ENCODE data around the gene WDR45B. TPM values are rescaled to one million over a fixed set of nuclear protein-coding genes. Genes with fewer than 3 reads are reported as not detected.

The WDR45B gene
- total and polyA plus RNA-seq, 2 experiments from 2014 or later, result 82.6 to 112 TPM

DNA sequence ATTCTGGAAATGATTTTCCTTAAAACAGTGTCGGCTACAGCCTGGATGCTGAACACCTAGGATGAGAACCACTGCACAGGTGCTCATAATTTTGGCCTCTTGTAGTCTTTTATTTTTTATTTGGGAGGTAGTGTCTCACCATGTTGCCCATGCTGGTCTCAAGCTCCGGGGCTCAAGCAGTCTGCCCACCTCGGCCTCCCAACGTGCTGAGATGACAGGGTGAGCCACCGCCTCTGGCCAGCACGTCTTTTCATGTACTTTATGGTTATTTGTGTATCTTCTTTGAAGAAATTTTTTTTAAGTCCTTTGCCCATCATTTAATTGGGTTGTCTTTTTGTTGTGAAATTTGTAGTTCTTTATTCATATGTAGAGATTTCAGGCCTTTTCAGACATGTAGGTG lies 58.0 kb downstream of the WDR45B start:
- Histone ChIP-seq H3K9me3 (ENCODE audit: low read depth) (no peaks in the 10 kb centered on the region), H3K36me3 (replicated peaks; ENCODE audit: insufficient read depth, low read depth) (no peaks in the 10 kb centered on the region), H4K20me1 (ENCODE audit: insufficient read depth, poor library complexity, severe bottlenecking) (no peaks in the 10 kb centered on the region), H3K4me2 (no peak overlapping the region), H3K27me3 (no peaks in the 10 kb centered on the region), H3K27ac (no peak overlapping the region), H3K79me2 (peaks cover 22% of the 10 kb centered on the region), H3K4me1 (ENCODE audit: insufficient read depth) (peaks cover 28% of the 10 kb centered on the region), H3K4me3 (no peak overlapping the region), H3K9me2 (replicated peaks; ENCODE audit: insufficient read depth) (no peaks in the 10 kb centered on the region), H2AFZ (no peak overlapping the region)
- WGBS (ENCODE audit: low lambda C conversion rate, missing lambda C conversion rate), result 91% methylated on average over 6 of the region's 6 CpGs
- TF ChIP-seq CTCF (IDR thresholded peaks at IDR 0.05; ENCODE audit: poor library complexity) (no peak), EZH2phosphoT487 (IDR thresholded peaks at IDR 0.05; ENCODE audit: low read depth, severe bottlenecking, unreplicated experiment) (no peak), EZH2 (IDR thresholded peaks at IDR 0.05; ENCODE audit: borderline replicate concordance) (no peak)
- no peak for DNase-seq (ENCODE audit: low spot score)

- no peaks in the 10 kb centered on the region for H3K36me3 ChIP-seq (replicated peaks; ENCODE audit: insufficient read depth, low read depth)
- no peak overlapping the region for H3K27ac ChIP-seq
- H3K79me2 ChIP-seq, result peaks cover 18% of the 10 kb centered on the region
- H3K27me3 ChIP-seq, result no peaks in the 10 kb centered on the region
- no peak for DNase-seq (ENCODE audit: low spot score)
- peaks cover 28% of the 10 kb centered on the region for H3K4me1 ChIP-seq (ENCODE audit: insufficient read depth)
- no peaks in the 10 kb centered on the region for H4K20me1 ChIP-seq (ENCODE audit: insufficient read depth, poor library complexity, severe bottlenecking)
- H3K9me2 ChIP-seq (replicated peaks; ENCODE audit: insufficient read depth), result no peaks in the 10 kb centered on the region
- H3K9me3 ChIP-seq (ENCODE audit: low read depth), result no peaks in the 10 kb centered on the region
- H3K4me3 ChIP-seq, result no peak overlapping the region
- no peak overlapping the region for H3K4me2 ChIP-seq
- no peak for TF ChIP-seq CTCF (IDR thresholded peaks at IDR 0.05; ENCODE audit: poor library complexity)
- TF ChIP-seq EZH2phosphoT487 (IDR thresholded peaks at IDR 0.05; ENCODE audit: low read depth, severe bottlenecking, unreplicated experiment), result no peak
- no peak for TF ChIP-seq EZH2 (IDR thresholded peaks at IDR 0.05; ENCODE audit: borderline replicate concordance)
- WGBS (ENCODE audit: low lambda C conversion rate, missing lambda C conversion rate), result 72% methylated on average over 6 of the region's 6 CpGs
- no peak overlapping the region for H2AFZ ChIP-seq
Measured at GRCh38 chr17:82589851-82590180, 58.4 kb downstream of the WDR45B start.

GRCh38 chr17:82588266-82589175 lies 59.7 kb downstream of the WDR45B start:
- H3K36me3 ChIP-seq (replicated peaks; ENCODE audit: insufficient read depth, low read depth), result no peaks in the 10 kb centered on the region
- DNase-seq (ENCODE audit: low spot score), result no peak
- no peak overlapping the region for H3K4me3 ChIP-seq
- H4K20me1 ChIP-seq (ENCODE audit: insufficient read depth, poor library complexity, severe bottlenecking), result no peaks in the 10 kb centered on the region
- H3K4me2 ChIP-seq, result no peak overlapping the region
- TF ChIP-seq CTCF (IDR thresholded peaks at IDR 0.05; ENCODE audit: poor library complexity), result no peak
- no peaks in the 10 kb centered on the region for H3K27me3 ChIP-seq
- H3K27ac ChIP-seq, result no peak overlapping the region
- WGBS (ENCODE audit: low lambda C conversion rate, missing lambda C conversion rate), result 89% methylated on average over 26 of the region's 27 CpGs
- H3K9me2 ChIP-seq (replicated peaks; ENCODE audit: insufficient read depth), result no peaks in the 10 kb centered on the region
- no peaks in the 10 kb centered on the region for H3K9me3 ChIP-seq (ENCODE audit: low read depth)
- H3K4me1 ChIP-seq (ENCODE audit: insufficient read depth), result peaks cover 18% of the 10 kb centered on the region
- peaks cover 11% of the 10 kb centered on the region for H3K79me2 ChIP-seq
- no peak overlapping the region for H2AFZ ChIP-seq

Measured in hepatocyte (in vitro differentiated cells).